ENCODE measurements around the gene HS3ST6.

The HS3ST6 gene

GRCh38 chr16:1938910-1939309 is 20.7 kb upstream of the HS3ST6 start:
- no peak overlapping the region for H2BK5ac ChIP-seq (ENCODE audit: low read depth, low read length, poor library complexity)
- no peak overlapping the region for H4K91ac ChIP-seq (ENCODE audit: low read depth, low read length)
- H3K9ac ChIP-seq (ENCODE audit: low read length): no peak overlapping the region
- H3K79me1 ChIP-seq (ENCODE audit: low read length): peaks cover 7% of the 10 kb centered on the region
- no peak for DNase-seq
- H3K23ac ChIP-seq (ENCODE audit: low read length): no peak overlapping the region
- H3K14ac ChIP-seq (ENCODE audit: low read length): no peak overlapping the region
- no peak overlapping the region for H2BK120ac ChIP-seq (ENCODE audit: insufficient read depth, low read length, poor library complexity)
- peaks cover 3% of the 10 kb centered on the region for H3K79me2 ChIP-seq (ENCODE audit: control insufficient read depth, insufficient read depth, low read length, poor library complexity)
- WGBS (ENCODE audit: extremely low coverage, insufficient coverage, insufficient read length): no CpG with 5 or more reads among the region's 17 CpGs
- H3K27me3 ChIP-seq (ENCODE audit: insufficient read depth, low read length): no peaks in the 10 kb centered on the region
- no peak overlapping the region for H2AK5ac ChIP-seq (ENCODE audit: low read length)
- H3K27ac ChIP-seq (ENCODE audit: low read depth, low read length): no peak overlapping the region
- H4K8ac ChIP-seq (ENCODE audit: low read depth, low read length): no peak overlapping the region
- H3K9me3 ChIP-seq (ENCODE audit: insufficient read depth, low read depth, low read length): no peaks in the 10 kb centered on the region
- H3K4me2 ChIP-seq (ENCODE audit: low read length): no peak overlapping the region
- no peak overlapping the region for H3K4me3 ChIP-seq (ENCODE audit: low read depth, low read length)
- H3K4ac ChIP-seq (ENCODE audit: low read depth, low read length): no peak overlapping the region
- no peak overlapping the region for H3K18ac ChIP-seq (ENCODE audit: low read length)
- H4K12ac ChIP-seq (ENCODE audit: low read depth, low read length): no peak overlapping the region
- no peak overlapping the region for H2BK12ac ChIP-seq (ENCODE audit: low read length)
- H3K36me3 ChIP-seq (ENCODE audit: control insufficient read depth in 1 of 2, insufficient read depth in 2 of 2, low read length in 2 of 2): peaks cover 24 to 27% of the 10 kb centered on the region in 2 experiments
- H3K4me1 ChIP-seq (ENCODE audit: control insufficient read depth in 1 of 2, insufficient read depth in 2 of 2, low read length in 2 of 2): peaks cover 22 to 26% of the 10 kb centered on the region in 2 experiments
- H2AFZ ChIP-seq (ENCODE audit: insufficient read depth, low read length, poor library complexity): no peak overlapping the region

- Histone ChIP-seq H3K9ac (ENCODE audit: low read length) (no peak overlapping the region), H3K23ac (ENCODE audit: low read length) (no peak overlapping the region), H2BK120ac (ENCODE audit: insufficient read depth, low read length, poor library complexity) (no peak overlapping the region), H4K12ac (ENCODE audit: low read depth, low read length) (no peak overlapping the region), H2BK5ac (ENCODE audit: low read depth, low read length, poor library complexity) (no peak overlapping the region), H3K79me2 (ENCODE audit: control insufficient read depth, insufficient read depth, low read length, poor library complexity) (peaks cover 3% of the 10 kb centered on the region), H3K4me1 (ENCODE audit: control insufficient read depth in 1 of 2, insufficient read depth in 2 of 2, low read length in 2 of 2) (peaks cover 22 to 24% of the 10 kb centered on the region in 2 experiments), H3K4ac (ENCODE audit: low read depth, low read length) (no peak overlapping the region), H4K91ac (ENCODE audit: low read depth, low read length) (no peak overlapping the region), H3K36me3 (ENCODE audit: control insufficient read depth in 1 of 2, insufficient read depth in 2 of 2, low read length in 2 of 2) (peaks cover 24 to 27% of the 10 kb centered on the region in 2 experiments), H3K14ac (ENCODE audit: low read length) (no peak overlapping the region), H2BK12ac (ENCODE audit: low read length) (no peak overlapping the region), H3K27ac (ENCODE audit: low read depth, low read length) (no peak overlapping the region), H3K79me1 (ENCODE audit: low read length) (peaks cover 6% of the 10 kb centered on the region), H3K4me2 (ENCODE audit: low read length) (no peak overlapping the region), H3K27me3 (ENCODE audit: insufficient read depth, low read length) (no peaks in the 10 kb centered on the region), H3K18ac (ENCODE audit: low read length) (no peak overlapping the region), H2AK5ac (ENCODE audit: low read length) (no peak overlapping the region), H3K4me3 (ENCODE audit: low read depth, low read length) (peak overlapping the region; percentile 34), H4K8ac (ENCODE audit: low read depth, low read length) (no peak overlapping the region), H2AFZ (ENCODE audit: insufficient read depth, low read length, poor library complexity) (no peak overlapping the region), H3K9me3 (ENCODE audit: insufficient read depth, low read depth, low read length) (no peaks in the 10 kb centered on the region)
- no peak for DNase-seq
- WGBS (ENCODE audit: extremely low coverage, insufficient coverage, insufficient read length): no CpG with 5 or more reads among the region's 10 CpGs
These were observed 20.1 kb upstream of the HS3ST6 start for GRCh38 chr16:1938316-1938715.

GRCh38 chr16:1936945-1937479 is 18.8 kb upstream of the HS3ST6 start:
- H3K79me2 ChIP-seq (ENCODE audit: control insufficient read depth, insufficient read depth, low read length, poor library complexity): no peaks in the 10 kb centered on the region
- H3K4me2 ChIP-seq (ENCODE audit: low read length): no peak overlapping the region
- H2BK5ac ChIP-seq (ENCODE audit: low read depth, low read length, poor library complexity): no peak overlapping the region
- H3K9ac ChIP-seq (ENCODE audit: low read length): no peak overlapping the region
- H2AK5ac ChIP-seq (ENCODE audit: low read length): no peak overlapping the region
- H4K91ac ChIP-seq (ENCODE audit: low read depth, low read length): no peak overlapping the region
- H4K8ac ChIP-seq (ENCODE audit: low read depth, low read length): no peak overlapping the region
- no peak overlapping the region for H2BK120ac ChIP-seq (ENCODE audit: insufficient read depth, low read length, poor library complexity)
- no peak overlapping the region for H3K4me3 ChIP-seq (ENCODE audit: low read depth, low read length)
- H2AFZ ChIP-seq (ENCODE audit: insufficient read depth, low read length, poor library complexity): no peak overlapping the region
- H3K23ac ChIP-seq (ENCODE audit: low read length): no peak overlapping the region
- no peaks in the 10 kb centered on the region for H3K79me1 ChIP-seq (ENCODE audit: low read length)
- no peak overlapping the region for H3K4ac ChIP-seq (ENCODE audit: low read depth, low read length)
- H3K27me3 ChIP-seq (ENCODE audit: insufficient read depth, low read length): no peaks in the 10 kb centered on the region
- no CpG with 5 or more reads among the region's 11 CpGs for WGBS (ENCODE audit: extremely low coverage, insufficient coverage, insufficient read length)
- no peak overlapping the region for H3K18ac ChIP-seq (ENCODE audit: low read length)
- H4K12ac ChIP-seq (ENCODE audit: low read depth, low read length): no peak overlapping the region
- no peaks in the 10 kb centered on the region for H3K9me3 ChIP-seq (ENCODE audit: insufficient read depth, low read depth, low read length)
- no peak overlapping the region for H3K27ac ChIP-seq (ENCODE audit: low read depth, low read length)
- no peak for DNase-seq
- H2BK12ac ChIP-seq (ENCODE audit: low read length): no peak overlapping the region
- peaks cover 16 to 18% of the 10 kb centered on the region in 2 experiments for H3K4me1 ChIP-seq (ENCODE audit: control insufficient read depth in 1 of 2, insufficient read depth in 2 of 2, low read length in 2 of 2)
- H3K36me3 ChIP-seq (ENCODE audit: control insufficient read depth in 1 of 2, insufficient read depth in 2 of 2, low read length in 2 of 2): peaks cover 24 to 27% of the 10 kb centered on the region in 2 experiments
- no peak overlapping the region for H3K14ac ChIP-seq (ENCODE audit: low read length)

- H3K27ac ChIP-seq (ENCODE audit: low read depth, low read length): no peak overlapping the region
- no peak overlapping the region for H2AK5ac ChIP-seq (ENCODE audit: low read length)
- no peak overlapping the region for H2AFZ ChIP-seq (ENCODE audit: insufficient read depth, low read length, poor library complexity)
- no peak overlapping the region for H4K12ac ChIP-seq (ENCODE audit: low read depth, low read length)
- no peak overlapping the region for H3K9ac ChIP-seq (ENCODE audit: low read length)
- no peak overlapping the region for H3K23ac ChIP-seq (ENCODE audit: low read length)
- H2BK120ac ChIP-seq (ENCODE audit: insufficient read depth, low read length, poor library complexity): no peak overlapping the region
- H3K27me3 ChIP-seq (ENCODE audit: insufficient read depth, low read length): no peaks in the 10 kb centered on the region
- no peak overlapping the region for H3K14ac ChIP-seq (ENCODE audit: low read length)
- H3K9me3 ChIP-seq (ENCODE audit: insufficient read depth, low read depth, low read length): peaks cover 2% of the 10 kb centered on the region
- no peak overlapping the region for H3K4ac ChIP-seq (ENCODE audit: low read depth, low read length)
- H3K79me2 ChIP-seq (ENCODE audit: control insufficient read depth, insufficient read depth, low read length, poor library complexity): no peaks in the 10 kb centered on the region
- no peak overlapping the region for H4K91ac ChIP-seq (ENCODE audit: low read depth, low read length)
- no peak overlapping the region for H3K4me2 ChIP-seq (ENCODE audit: low read length)
- H3K4me1 ChIP-seq (ENCODE audit: control insufficient read depth in 1 of 2, insufficient read depth in 2 of 2, low read length in 2 of 2): peaks cover 0 to 6% of the 10 kb centered on the region in 2 experiments
- peaks cover 3% of the 10 kb centered on the region for H3K79me1 ChIP-seq (ENCODE audit: low read length)
- H3K36me3 ChIP-seq (ENCODE audit: control insufficient read depth in 1 of 2, insufficient read depth in 2 of 2, low read length in 2 of 2): peaks cover 5 to 6% of the 10 kb centered on the region in 2 experiments
- no CpG with 5 or more reads among the region's 23 CpGs for WGBS (ENCODE audit: extremely low coverage, insufficient coverage, insufficient read length)
- H4K8ac ChIP-seq (ENCODE audit: low read depth, low read length): no peak overlapping the region
- H3K4me3 ChIP-seq (ENCODE audit: low read depth, low read length): no peak overlapping the region
- H2BK5ac ChIP-seq (ENCODE audit: low read depth, low read length, poor library complexity): no peak overlapping the region
- H3K18ac ChIP-seq (ENCODE audit: low read length): no peak overlapping the region
- no peak for DNase-seq
- no peak overlapping the region for H2BK12ac ChIP-seq (ENCODE audit: low read length)
These were observed 15.0 kb upstream of the HS3ST6 start for GRCh38 chr16:1933097-1933661.
